Panc1 (cell line): ENCODE results near the gene SELENOS. TPM values are rescaled to one million over a fixed set of nuclear protein-coding genes. Genes with fewer than 3 reads are reported as not detected.

ENCODE experiments used
- ATAC-seq: fragments of 200-7000 bp; cut with Tn5 transposase; 2 replicates; pipeline ENCODE4 v1.9.1; 2020; ENCODE audit warnings: mild to moderate bottlenecking, moderate library complexity
- BruUV-seq: library from RNA; stranded (reverse); fragments of 400-500 nt; replicated peaks from 2 replicates; lab custom pipeline; 2021; lab: Mats Ljungman, UMichigan
- CTCF ChIA-PET: fragments of 300-600 bp; sonication (Branson Sonifier 250); formaldehyde crosslinking; loops from one replicate; lab custom pipeline; 2022; ENCODE audit warnings: antibody characterized with exemption; lab: Charles Lee
- POLR2A ChIA-PET: fragments of 300-600 bp; sonication (Branson Sonifier 250); formaldehyde crosslinking; loops from one replicate; lab custom pipeline; 2022; ENCODE audit warnings: antibody characterized with exemption; lab: Charles Lee
- DNase-seq: peaks from one replicate; pipeline ENCODE4 v3.0.0-alpha.2; 2010; ENCODE audit warnings: low read depth, low spot score
- H3K27ac ChIP-seq: 2 replicates; pipeline ENCODE4 v1.5.1; 2011; ENCODE audit warnings: mild to moderate bottlenecking, low read length, inconsistent platforms
- H3K27me3 ChIP-seq: fragments of 200-500 bp; sonication (Bioruptor generic); 2 replicates; pipeline ENCODE4 v1.6.0; 2014; ENCODE audit warnings: low read length, inconsistent platforms; ENCODE audit not compliant: control insufficient read depth, insufficient read depth
- H3K36me3 ChIP-seq: fragments of 200-500 bp; sonication (Bioruptor generic); 2 replicates; pipeline ENCODE4 v1.5.1; 2014; ENCODE audit warnings: inconsistent platforms, mild to moderate bottlenecking, low read length, moderate library complexity; ENCODE audit not compliant: control insufficient read depth, insufficient read depth
- H3K4me1 ChIP-seq: 2 replicates; pipeline ENCODE4 v1.5.1; 2011; ENCODE audit warnings: inconsistent platforms, mild to moderate bottlenecking, low read length, moderate library complexity; ENCODE audit not compliant: control insufficient read depth, insufficient read depth
- H3K4me3 ChIP-seq, 2 experiments: 2 replicates each; pipeline ENCODE4 v1.5.1; 2011 to 2012; ENCODE audit warnings: low read depth in 2 of 2, low read length in 2 of 2, mild to moderate bottlenecking in 2 of 2, inconsistent platforms in 1 of 2, moderate library complexity in 1 of 2
- H3K9me3 ChIP-seq: fragments of 200-500 bp; sonication (Bioruptor generic); 2 replicates; pipeline ENCODE4 v1.5.1; 2014; ENCODE audit warnings: low read depth, mild to moderate bottlenecking, inconsistent platforms, low read length, moderate library complexity; ENCODE audit not compliant: control insufficient read depth, insufficient read depth
- POLR2AphosphoS5 ChIP-seq: IDR thresholded peaks from 2 replicates; pipeline ENCODE4 v1.6.1; 2012; ENCODE audit warnings: mild to moderate bottlenecking, low read depth, low read length, moderate library complexity
- SIN3A ChIP-seq: IDR thresholded peaks from 2 replicates; pipeline ENCODE4 v1.6.1; 2012; ENCODE audit warnings: low read depth, mild to moderate bottlenecking, low read length, moderate library complexity, borderline replicate concordance; ENCODE audit not compliant: insufficient read depth
- TCF7L2 ChIP-seq: IDR thresholded peaks from 2 replicates; pipeline ENCODE4 v1.6.1; 2011; ENCODE audit warnings: mild to moderate bottlenecking, low read depth, low read length, inconsistent platforms
- in situ Hi-C: cut with HindIII; loops from 2 replicates; pipeline ENCODE4 v1.10.0; 2016; ENCODE audit warnings: low sequenced_read_pairs, low pct_unique_long_range_greater_than_20kb
- intact Hi-C: fragments of 100-400 bp; cut with micrococcal nuclease; formaldehyde crosslinking; loops from one replicate; pipeline ENCODE4 v1.10.0; 2022; ENCODE audit not compliant: unreplicated experiment
- total RNA-seq: library from RNA; stranded (reverse); gene quantifications from one replicate; pipeline ENCODE4 v1.2.1, GENCODE V29; 2021; ENCODE audit not compliant: unreplicated experiment
- TF ChIP-seq, protein P1 (sequence below), 2 experiments: IDR thresholded peaks; 2 replicates each; pipeline ENCODE4 v1.6.1; 2011 to 2012; ENCODE audit warnings: low read depth in 2 of 2, control low read depth in 1 of 2, low read length in 1 of 2, mild to moderate bottlenecking in 1 of 2, moderate library complexity in 1 of 2; ENCODE audit not compliant: insufficient read depth in 1 of 2
- TF ChIP-seq, protein P2 (sequence below): fragments of 450-650 bp; IDR thresholded peaks from 2 replicates; pipeline ENCODE4 v1.5.1; 2017; ENCODE audit warnings: mild to moderate bottlenecking

Gene SELENOS
- total RNA-seq, 1 experiment from 2014 or later = 74.9 TPM

DNA sequence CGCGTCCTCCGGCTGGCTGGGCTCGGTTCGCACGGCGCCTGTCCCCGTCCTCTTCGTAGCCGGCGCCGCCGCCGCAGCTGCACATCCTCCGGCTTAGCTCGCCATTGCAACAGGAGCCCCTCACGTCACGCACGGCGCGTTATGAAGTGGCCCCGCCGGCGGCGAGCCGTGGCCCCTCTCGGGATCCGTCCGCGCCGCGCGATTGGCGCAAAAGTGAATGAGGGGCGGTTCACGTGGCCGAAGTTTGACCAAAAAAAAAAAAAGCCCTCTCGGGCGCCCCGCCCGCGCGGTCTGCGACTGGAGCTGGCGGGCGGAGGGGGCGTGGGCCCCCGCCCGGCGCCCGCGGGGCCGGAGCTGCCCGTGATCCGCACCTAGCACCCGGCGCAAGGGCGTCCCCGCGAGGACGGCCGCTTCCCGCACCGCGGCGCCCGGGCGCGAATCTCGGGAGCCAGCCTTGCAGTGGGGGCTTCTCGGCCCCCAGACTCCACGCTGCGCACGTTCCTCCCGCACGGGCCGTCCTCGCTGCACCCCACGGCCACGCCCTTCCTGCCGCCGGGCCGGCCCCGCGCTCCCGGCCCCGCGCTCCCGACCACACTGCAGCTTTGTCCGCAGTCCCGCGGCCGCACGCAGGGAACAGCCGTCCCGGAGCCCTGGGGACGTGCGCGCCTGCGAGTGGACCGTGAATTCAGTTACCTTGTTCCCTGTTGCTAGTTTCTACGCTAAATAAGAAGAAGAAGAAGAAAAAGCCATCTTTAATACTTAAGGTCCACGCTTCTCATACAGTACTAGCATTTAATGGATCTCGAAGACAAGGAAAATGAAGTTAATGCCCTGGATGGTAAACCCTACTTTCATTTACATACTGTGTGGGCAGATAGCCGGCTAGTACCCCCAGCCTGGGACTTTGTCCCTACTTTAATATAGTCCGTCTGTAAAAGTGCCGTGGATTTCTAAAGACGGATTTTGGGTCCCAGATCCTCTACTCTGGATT lies 25.2 kb downstream of the SELENOS start, which contains the start of gene CHSY1:
Gene CHSY1, minus strand, starts transcription at position 219 of the 991 bp plus-strand sequence. CDS start 592 bp downstream, outside the sequence.
- no peaks in the 10 kb centered on the region for H3K9me3 ChIP-seq
- H3K27ac ChIP-seq = peak within 1 kb of the TSS; percentile 96
- DNase-seq = peak; percentile 33
- H3K4me1 ChIP-seq = peaks cover 48% of the 10 kb centered on the region
- CTCF ChIA-PET = no interaction called here
- peak within 1 kb of the TSS; percentile 87 to 93 for H3K4me3 ChIP-seq
- POLR2A ChIA-PET = interaction anchor here (0.6 to 0.7 kb wide), 6 partner anchors 11 to 1511 kb away, joined by 3 to 12 read pairs (median 6); no protein-coding TSS in a partner anchor
- in situ Hi-C loops = no loop called here
- intact Hi-C loops = loop anchor here (10.0 kb wide), 1 partner anchor 337 kb away; the partner anchor contains the start of gene LRRK1
- peak; percentile 86 for ATAC-seq
- H3K27me3 ChIP-seq = no peaks in the 10 kb centered on the region
- TF ChIP-seq SIN3A = peak; percentile 73; the same call in 1 of the 2 replicates
- TF ChIP-seq POLR2AphosphoS5 = peak; percentile 89
- TF ChIP-seq TCF7L2 = peak; percentile 58; the same call in 1 of the 2 replicates
- TF ChIP-seq, protein P1, sequence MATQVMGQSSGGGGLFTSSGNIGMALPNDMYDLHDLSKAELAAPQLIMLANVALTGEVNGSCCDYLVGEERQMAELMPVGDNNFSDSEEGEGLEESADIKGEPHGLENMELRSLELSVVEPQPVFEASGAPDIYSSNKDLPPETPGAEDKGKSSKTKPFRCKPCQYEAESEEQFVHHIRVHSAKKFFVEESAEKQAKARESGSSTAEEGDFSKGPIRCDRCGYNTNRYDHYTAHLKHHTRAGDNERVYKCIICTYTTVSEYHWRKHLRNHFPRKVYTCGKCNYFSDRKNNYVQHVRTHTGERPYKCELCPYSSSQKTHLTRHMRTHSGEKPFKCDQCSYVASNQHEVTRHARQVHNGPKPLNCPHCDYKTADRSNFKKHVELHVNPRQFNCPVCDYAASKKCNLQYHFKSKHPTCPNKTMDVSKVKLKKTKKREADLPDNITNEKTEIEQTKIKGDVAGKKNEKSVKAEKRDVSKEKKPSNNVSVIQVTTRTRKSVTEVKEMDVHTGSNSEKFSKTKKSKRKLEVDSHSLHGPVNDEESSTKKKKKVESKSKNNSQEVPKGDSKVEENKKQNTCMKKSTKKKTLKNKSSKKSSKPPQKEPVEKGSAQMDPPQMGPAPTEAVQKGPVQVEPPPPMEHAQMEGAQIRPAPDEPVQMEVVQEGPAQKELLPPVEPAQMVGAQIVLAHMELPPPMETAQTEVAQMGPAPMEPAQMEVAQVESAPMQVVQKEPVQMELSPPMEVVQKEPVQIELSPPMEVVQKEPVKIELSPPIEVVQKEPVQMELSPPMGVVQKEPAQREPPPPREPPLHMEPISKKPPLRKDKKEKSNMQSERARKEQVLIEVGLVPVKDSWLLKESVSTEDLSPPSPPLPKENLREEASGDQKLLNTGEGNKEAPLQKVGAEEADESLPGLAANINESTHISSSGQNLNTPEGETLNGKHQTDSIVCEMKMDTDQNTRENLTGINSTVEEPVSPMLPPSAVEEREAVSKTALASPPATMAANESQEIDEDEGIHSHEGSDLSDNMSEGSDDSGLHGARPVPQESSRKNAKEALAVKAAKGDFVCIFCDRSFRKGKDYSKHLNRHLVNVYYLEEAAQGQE (IDR thresholded peaks at IDR 0.05; ENCODE audit: insufficient read depth in 1 of 2, low read depth in 2 of 2, low read length in 1 of 2) = 0 out of 4 replicates have a peak, but pooled peaks of 1 of the 2 experiments have one; percentile 45
- TF ChIP-seq, protein P2, sequence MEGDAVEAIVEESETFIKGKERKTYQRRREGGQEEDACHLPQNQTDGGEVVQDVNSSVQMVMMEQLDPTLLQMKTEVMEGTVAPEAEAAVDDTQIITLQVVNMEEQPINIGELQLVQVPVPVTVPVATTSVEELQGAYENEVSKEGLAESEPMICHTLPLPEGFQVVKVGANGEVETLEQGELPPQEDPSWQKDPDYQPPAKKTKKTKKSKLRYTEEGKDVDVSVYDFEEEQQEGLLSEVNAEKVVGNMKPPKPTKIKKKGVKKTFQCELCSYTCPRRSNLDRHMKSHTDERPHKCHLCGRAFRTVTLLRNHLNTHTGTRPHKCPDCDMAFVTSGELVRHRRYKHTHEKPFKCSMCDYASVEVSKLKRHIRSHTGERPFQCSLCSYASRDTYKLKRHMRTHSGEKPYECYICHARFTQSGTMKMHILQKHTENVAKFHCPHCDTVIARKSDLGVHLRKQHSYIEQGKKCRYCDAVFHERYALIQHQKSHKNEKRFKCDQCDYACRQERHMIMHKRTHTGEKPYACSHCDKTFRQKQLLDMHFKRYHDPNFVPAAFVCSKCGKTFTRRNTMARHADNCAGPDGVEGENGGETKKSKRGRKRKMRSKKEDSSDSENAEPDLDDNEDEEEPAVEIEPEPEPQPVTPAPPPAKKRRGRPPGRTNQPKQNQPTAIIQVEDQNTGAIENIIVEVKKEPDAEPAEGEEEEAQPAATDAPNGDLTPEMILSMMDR = peak; percentile 70
- H3K36me3 ChIP-seq = peaks cover 4% of the 10 kb centered on the region; the same call in 1 of the 2 replicates
- BruUV-seq = no TSS peak

DNA sequence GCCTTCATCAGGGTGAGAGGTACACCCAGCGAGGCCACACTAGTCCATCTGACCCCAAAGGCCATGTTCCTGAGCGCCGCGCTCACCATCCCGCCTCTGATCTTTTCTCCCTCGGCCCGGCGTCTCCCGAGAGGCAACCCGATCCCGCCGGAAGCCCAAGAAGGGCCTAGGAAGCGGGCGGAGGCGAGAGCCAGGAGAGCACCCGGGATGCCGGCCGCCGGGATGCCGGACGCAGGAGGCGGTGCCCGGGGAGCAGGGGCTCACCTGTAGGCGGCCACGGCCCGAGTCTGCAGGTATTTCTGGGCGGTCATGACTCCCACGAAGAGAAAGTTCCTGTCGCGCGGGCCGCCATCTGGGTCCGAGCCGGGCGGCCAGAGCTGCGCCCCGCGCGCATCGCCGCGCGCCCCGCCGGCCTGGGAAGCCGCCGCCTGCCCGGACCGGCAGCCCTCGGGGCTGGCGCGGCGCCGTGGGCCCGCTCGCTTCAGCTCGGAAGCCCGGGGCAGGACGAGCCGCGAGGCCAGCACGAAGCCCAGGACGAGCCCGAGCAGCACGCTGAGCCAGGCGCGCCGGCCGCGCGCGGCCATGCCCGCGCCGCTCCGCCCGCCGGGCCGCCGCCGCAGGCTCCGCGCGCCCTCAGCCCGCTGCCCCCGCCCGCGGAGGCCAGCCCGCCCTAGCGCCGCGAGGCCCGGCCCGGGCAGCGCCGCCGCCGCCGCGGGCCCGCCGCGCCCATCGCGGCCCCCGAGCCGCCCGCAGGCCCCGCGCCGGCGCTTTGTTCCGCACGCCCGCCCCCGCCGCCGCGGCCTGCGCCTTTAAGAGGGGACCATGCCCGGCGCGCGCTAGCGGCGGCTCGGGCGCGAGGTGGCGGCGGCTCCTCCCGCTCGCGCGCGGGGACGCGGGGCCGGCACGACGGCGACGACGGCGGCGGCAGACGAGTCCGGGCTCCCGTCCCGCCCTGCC lies 26.1 kb downstream of the SELENOS start:
- no TSS peak for BruUV-seq
- ATAC-seq (peak; percentile 64), DNase-seq (no peak)
- Histone ChIP-seq H3K4me3 (peak overlapping the region; percentile 87 to 93), H3K27me3 (no peaks in the 10 kb centered on the region), H3K27ac (peak overlapping the region; percentile 91), H3K4me1 (peaks cover 50% of the 10 kb centered on the region), H3K9me3 (no peaks in the 10 kb centered on the region), H3K36me3 (peaks cover 4% of the 10 kb centered on the region; the same call in 1 of the 2 replicates)
- CTCF ChIA-PET = no interaction called here
- POLR2A ChIA-PET = interaction anchor here (0.6 to 0.7 kb wide), 2 partner anchors 10 to 218 kb away, joined by 3 to 4 read pairs; no protein-coding TSS in a partner anchor
- TF ChIP-seq, protein P2 = no peak
- TF ChIP-seq TCF7L2 = no peak; the same call in 1 of the 2 replicates
- no peak for TF ChIP-seq SIN3A
- TF ChIP-seq, protein P1 (IDR thresholded peaks at IDR 0.05; ENCODE audit: insufficient read depth in 1 of 2, low read depth in 2 of 2, low read length in 1 of 2) = no peak
- no peak for TF ChIP-seq POLR2AphosphoS5
- in situ Hi-C loops (no loop called here), intact Hi-C loops (loop anchor here (10.0 kb wide), 1 partner anchor 336 kb away; the partner anchor contains the start of gene LRRK1)
